ENCODE results near the gene IDH3A.
A peak's percentile ranks its signal among the peaks of the same experiment; 100 is the strongest.

IDH3A gene

GRCh38 chr15:78149068-78149804, at the start of gene IDH3A:
TSS of gene IDH3A (plus strand) at chr15:78149362. CDS start at chr15:78149404, 42 bp downstream.
- peak; percentile 98 to 100 (median 100) for DNase-seq

GRCh38 chr15:78100886-78101285, 48.3 kb upstream of the IDH3A start:
- DNase-seq: no peak

GRCh38 chr15:78101423-78102105, 47.6 kb upstream of the IDH3A start:
- DNase-seq: no peak

- no peak for DNase-seq
Observed at GRCh38 chr15:78102211-78102610, 47.0 kb upstream of the IDH3A start.

GRCh38 chr15:78102741-78103140, 46.4 kb upstream of the IDH3A start:
- DNase-seq: no peak

- DNase-seq: peak; percentile 20 to 43 (median 38)
Observed at GRCh38 chr15:78103406-78104118, 45.6 kb upstream of the IDH3A start.

- DNase-seq: no peak
Observed at GRCh38 chr15:78104119-78104479, 45.1 kb upstream of the IDH3A start.

- DNase-seq: no peak
Observed at GRCh38 chr15:78104566-78105475, 44.3 kb upstream of the IDH3A start.

GRCh38 chr15:78105476-78106241, 43.5 kb upstream of the IDH3A start:
- no peak for DNase-seq

- no peak for DNase-seq
Observed at GRCh38 chr15:78107471-78107870, 41.7 kb upstream of the IDH3A start.

- DNase-seq: peak; percentile 94 to 96 (median 96)
Observed at GRCh38 chr15:78108300-78109084, 40.7 kb upstream of the IDH3A start.

- no peak for DNase-seq
Observed at GRCh38 chr15:78109156-78109555, 40.0 kb upstream of the IDH3A start.

GRCh38 chr15:78110096-78110495, 39.1 kb upstream of the IDH3A start:
- no peak for DNase-seq

GRCh38 chr15:78110916-78111475, 38.2 kb upstream of the IDH3A start:
- no peak for DNase-seq

- no peak for DNase-seq
Observed at GRCh38 chr15:78111788-78112187, 37.4 kb upstream of the IDH3A start.

GRCh38 chr15:78112551-78112950, 36.6 kb upstream of the IDH3A start:
- DNase-seq: no peak

- DNase-seq: no peak
Observed at GRCh38 chr15:78120523-78120922, 28.6 kb upstream of the IDH3A start.

GRCh38 chr15:78125267-78125666, 23.9 kb upstream of the IDH3A start:
- no peak for DNase-seq

GRCh38 chr15:78127882-78128281, 21.3 kb upstream of the IDH3A start:
- DNase-seq: no peak

- no peak for DNase-seq
Observed at GRCh38 chr15:78129077-78129750, 19.9 kb upstream of the IDH3A start.

All from suppressor macrophage treated with lipopolysaccharide for 1 hour (primary cell).